Activated CD8-positive, alpha-beta memory T cell treated with anti-CD3 and anti-CD28 coated beads for 24 hours (primary cell): ENCODE measurements around the gene AUTS2.

Experiments
- DNase-seq: peaks from one replicate; pipeline ENCODE4 v3.0.0-alpha.2; 2020

The AUTS2 gene

GRCh38 chr7:69959789-69960499, 361.7 kb downstream of the AUTS2 start:
- DNase-seq = no peak

- no peak for DNase-seq
Observed at GRCh38 chr7:69961436-69961835, 363.2 kb downstream of the AUTS2 start.

GRCh38 chr7:69962186-69963065, 364.2 kb downstream of the AUTS2 start:
- DNase-seq = no peak

- DNase-seq = no peak
Observed at GRCh38 chr7:69963393-69963792, 365.1 kb downstream of the AUTS2 start.

GRCh38 chr7:69966766-69967591, 368.7 kb downstream of the AUTS2 start:
- no peak for DNase-seq

- DNase-seq = no peak
Observed at GRCh38 chr7:69967689-69968450, 369.6 kb downstream of the AUTS2 start.

GRCh38 chr7:69968969-69969556, 370.8 kb downstream of the AUTS2 start:
- no peak for DNase-seq

GRCh38 chr7:69981646-69982045, 383.4 kb downstream of the AUTS2 start:
- no peak for DNase-seq

GRCh38 chr7:69982197-69982596, 383.9 kb downstream of the AUTS2 start:
- DNase-seq = no peak

GRCh38 chr7:69989551-69989950, 391.3 kb downstream of the AUTS2 start:
- DNase-seq = no peak

GRCh38 chr7:69992938-69993337, 394.7 kb downstream of the AUTS2 start:
- DNase-seq = no peak

GRCh38 chr7:69994218-69994617, 395.9 kb downstream of the AUTS2 start:
- no peak for DNase-seq

GRCh38 chr7:69994886-69995542, 396.7 kb downstream of the AUTS2 start:
- DNase-seq = no peak

- DNase-seq = no peak
Observed at GRCh38 chr7:69996121-69996520, 397.8 kb downstream of the AUTS2 start.

- no peak for DNase-seq
Observed at GRCh38 chr7:70000737-70001348, 402.6 kb downstream of the AUTS2 start.

GRCh38 chr7:70005480-70005879, 407.2 kb downstream of the AUTS2 start:
- DNase-seq = no peak

- DNase-seq = no peak
Observed at GRCh38 chr7:70005891-70006260, 407.6 kb downstream of the AUTS2 start.

- no peak for DNase-seq
Observed at GRCh38 chr7:70006261-70006920, 408.1 kb downstream of the AUTS2 start.

- no peak for DNase-seq
Observed at GRCh38 chr7:70008466-70008865, 410.2 kb downstream of the AUTS2 start.

- DNase-seq = no peak
Observed at GRCh38 chr7:70014472-70015177, 416.4 kb downstream of the AUTS2 start.
